Measurements from ENCODE around the gene HSPA2. TPM values are rescaled to one million over a fixed set of nuclear protein-coding genes. Genes with fewer than 3 reads are reported as not detected.
"Not testable (repeated sequence)": the region's sequence is repeated elsewhere in the genome, so short reads cannot be mapped to it uniquely, and the experiment has no call there.

HSPA2 gene
- total and polyA plus RNA-seq, 9 donors = 5.1 to 49.7 (median 8.9) TPM

DNA sequence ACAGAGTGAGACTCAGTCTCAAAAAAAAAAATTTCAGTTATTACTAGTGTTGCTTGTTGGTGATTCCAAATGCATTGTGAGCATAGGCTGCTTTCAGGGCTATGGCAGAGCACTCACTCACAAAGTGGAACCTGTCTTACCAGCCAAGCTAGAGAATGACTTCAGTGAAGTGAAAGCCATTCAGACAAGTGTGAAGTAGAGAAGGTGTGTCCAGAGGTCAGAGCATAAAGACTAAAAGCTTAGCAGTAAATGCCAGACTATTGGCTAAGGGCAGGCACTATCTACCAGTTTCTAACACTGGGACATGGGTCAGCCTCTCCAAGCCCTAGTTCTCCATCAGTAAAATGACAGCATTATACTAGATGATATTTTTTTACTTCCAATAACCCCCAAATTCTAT, 21.9 kb downstream of the HSPA2 start:
- no peak for TF ChIP-seq EP300 (IDR thresholded peaks at IDR 0.05)
- TF ChIP-seq POLR2A (IDR thresholded peaks at IDR 0.05) = no peak
- TF ChIP-seq, protein P1, sequence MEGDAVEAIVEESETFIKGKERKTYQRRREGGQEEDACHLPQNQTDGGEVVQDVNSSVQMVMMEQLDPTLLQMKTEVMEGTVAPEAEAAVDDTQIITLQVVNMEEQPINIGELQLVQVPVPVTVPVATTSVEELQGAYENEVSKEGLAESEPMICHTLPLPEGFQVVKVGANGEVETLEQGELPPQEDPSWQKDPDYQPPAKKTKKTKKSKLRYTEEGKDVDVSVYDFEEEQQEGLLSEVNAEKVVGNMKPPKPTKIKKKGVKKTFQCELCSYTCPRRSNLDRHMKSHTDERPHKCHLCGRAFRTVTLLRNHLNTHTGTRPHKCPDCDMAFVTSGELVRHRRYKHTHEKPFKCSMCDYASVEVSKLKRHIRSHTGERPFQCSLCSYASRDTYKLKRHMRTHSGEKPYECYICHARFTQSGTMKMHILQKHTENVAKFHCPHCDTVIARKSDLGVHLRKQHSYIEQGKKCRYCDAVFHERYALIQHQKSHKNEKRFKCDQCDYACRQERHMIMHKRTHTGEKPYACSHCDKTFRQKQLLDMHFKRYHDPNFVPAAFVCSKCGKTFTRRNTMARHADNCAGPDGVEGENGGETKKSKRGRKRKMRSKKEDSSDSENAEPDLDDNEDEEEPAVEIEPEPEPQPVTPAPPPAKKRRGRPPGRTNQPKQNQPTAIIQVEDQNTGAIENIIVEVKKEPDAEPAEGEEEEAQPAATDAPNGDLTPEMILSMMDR (IDR thresholded peaks at IDR 0.05) = no peak

DNA sequence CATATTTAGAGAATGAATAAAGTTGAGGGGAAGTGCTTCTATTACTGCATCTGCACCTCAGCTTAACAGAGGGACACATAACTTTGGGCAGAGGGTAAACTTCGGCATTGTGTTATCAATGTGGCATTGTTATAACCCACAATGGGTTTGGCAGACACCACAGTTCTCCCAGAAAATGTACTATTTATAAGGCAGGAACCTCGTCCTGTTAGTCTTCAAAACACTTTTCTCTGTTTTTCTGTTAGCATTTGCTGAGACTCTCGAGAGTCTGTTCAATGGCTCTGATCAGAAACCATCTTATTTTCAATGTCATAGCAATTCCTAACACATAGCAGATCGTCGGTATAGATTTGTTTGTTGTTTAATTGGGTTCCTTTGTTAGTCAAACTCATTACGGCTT, 23.2 kb downstream of the HSPA2 start:
- Histone ChIP-seq H3K36me3 (no peaks in the 10 kb centered on the region), H3K9me3 (no peaks in the 10 kb centered on the region), H3K4me3 (no peak overlapping the region), H3K4me1 (ENCODE audit: insufficient read depth) (no peaks in the 10 kb centered on the region), H3K27me3 (no peaks in the 10 kb centered on the region), H3K27ac (no peak overlapping the region)
- WGBS, 3 donors = 80 to 86% (median 83%) methylated on average over 6 of the region's 6 CpGs
- no peak for DNase-seq
- intact Hi-C loops (cut with DNase I) = no loop called here
- TF ChIP-seq EP300 (IDR thresholded peaks at IDR 0.05) = no peak
- TF ChIP-seq, protein P1 (IDR thresholded peaks at IDR 0.05) = no peak
- TF ChIP-seq POLR2A (IDR thresholded peaks at IDR 0.05) = no peak

More for the DNA sequence above, 21.9 kb downstream of the HSPA2 start:
- H3K27ac ChIP-seq = no peak overlapping the region
- DNase-seq = no peak
- H3K27me3 ChIP-seq = no peaks in the 10 kb centered on the region
- H3K4me3 ChIP-seq = no peak overlapping the region
- no peaks in the 10 kb centered on the region for H3K9me3 ChIP-seq
- intact Hi-C loops (cut with DNase I) = no loop called here
- no peaks in the 10 kb centered on the region for H3K4me1 ChIP-seq (ENCODE audit: insufficient read depth)
- H3K36me3 ChIP-seq = no peaks in the 10 kb centered on the region

DNA sequence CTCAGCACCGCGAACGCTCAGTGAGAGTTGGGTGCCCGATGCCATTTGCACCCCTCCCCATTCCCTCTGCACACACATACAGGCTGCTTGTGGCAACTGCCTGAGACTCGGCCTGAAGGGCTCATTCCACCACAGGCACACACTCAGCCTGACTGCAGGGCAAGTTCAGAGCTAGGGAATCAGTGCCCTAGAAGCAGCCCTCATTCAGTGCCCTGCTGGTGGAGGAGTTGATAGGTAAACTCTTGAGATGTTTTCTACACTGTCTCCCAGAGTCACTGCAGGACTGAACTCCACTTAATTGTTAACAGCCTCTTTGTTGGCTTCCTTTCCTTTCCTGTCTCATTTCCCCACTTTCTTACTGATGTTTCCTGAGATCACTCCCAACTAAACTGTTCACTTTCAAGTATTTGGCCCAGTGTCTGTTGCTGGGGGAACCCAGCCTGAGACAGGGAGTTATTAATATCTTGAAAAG, 26.1 kb downstream of the HSPA2 start:
- no peak overlapping the region for H3K27ac ChIP-seq
- no peaks in the 10 kb centered on the region for H3K27me3 ChIP-seq
- H3K4me3 ChIP-seq = no peak overlapping the region
- peaks cover 1% of the 10 kb centered on the region for H3K4me1 ChIP-seq (ENCODE audit: insufficient read depth)
- no peaks in the 10 kb centered on the region for H3K36me3 ChIP-seq
- intact Hi-C loops (cut with DNase I) = no loop called here
- H3K9me3 ChIP-seq = no peaks in the 10 kb centered on the region
- no peak for DNase-seq
- TF ChIP-seq, protein P1 (IDR thresholded peaks at IDR 0.05) = no peak
- no peak for TF ChIP-seq POLR2A (IDR thresholded peaks at IDR 0.05)
- TF ChIP-seq EP300 (IDR thresholded peaks at IDR 0.05) = no peak
- 82 to 94% (median 85%) methylated on average over 5 of the region's 5 CpGs for WGBS, 3 donors

DNA sequence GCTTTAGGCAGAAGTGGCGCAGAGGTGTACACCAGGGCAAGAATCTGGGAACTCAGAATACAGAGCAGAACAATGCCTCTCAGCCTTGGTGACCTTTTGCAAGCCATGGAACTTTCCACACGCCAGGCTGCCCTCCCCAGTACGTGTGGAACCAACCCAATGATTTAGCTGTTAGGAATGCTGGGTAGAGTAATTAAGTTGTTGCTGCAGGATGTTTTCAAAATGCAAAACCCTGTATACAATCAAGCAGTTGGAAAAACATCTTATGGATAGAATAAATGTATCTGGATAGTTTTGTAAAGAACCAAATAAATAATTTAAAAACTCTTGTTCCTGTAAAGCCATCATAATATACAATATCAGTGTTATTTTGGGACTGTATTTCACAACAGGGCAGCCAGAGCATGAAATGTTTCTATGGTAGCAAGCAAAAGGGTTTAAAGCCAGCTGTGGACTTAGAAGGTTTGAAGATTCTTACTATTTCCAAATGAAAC, 28.6 kb downstream of the HSPA2 start:
- intact Hi-C loops (cut with DNase I) = no loop called here
- no peaks in the 10 kb centered on the region for H3K27me3 ChIP-seq
- H3K27ac ChIP-seq = no peak overlapping the region
- no peak overlapping the region for H3K4me3 ChIP-seq
- TF ChIP-seq EP300 (IDR thresholded peaks at IDR 0.05) (no peak), POLR2A (IDR thresholded peaks at IDR 0.05) (no peak)
- TF ChIP-seq, protein P1 (IDR thresholded peaks at IDR 0.05) = no peak
- peaks cover 5% of the 10 kb centered on the region for H3K4me1 ChIP-seq (ENCODE audit: insufficient read depth)
- DNase-seq = peak; percentile 38 to 68 (median 50)
- WGBS, 3 donors = 20 to 27% (median 25%) methylated on average over 3 of the region's 3 CpGs
- H3K36me3 ChIP-seq = no peaks in the 10 kb centered on the region
- no peaks in the 10 kb centered on the region for H3K9me3 ChIP-seq

DNA sequence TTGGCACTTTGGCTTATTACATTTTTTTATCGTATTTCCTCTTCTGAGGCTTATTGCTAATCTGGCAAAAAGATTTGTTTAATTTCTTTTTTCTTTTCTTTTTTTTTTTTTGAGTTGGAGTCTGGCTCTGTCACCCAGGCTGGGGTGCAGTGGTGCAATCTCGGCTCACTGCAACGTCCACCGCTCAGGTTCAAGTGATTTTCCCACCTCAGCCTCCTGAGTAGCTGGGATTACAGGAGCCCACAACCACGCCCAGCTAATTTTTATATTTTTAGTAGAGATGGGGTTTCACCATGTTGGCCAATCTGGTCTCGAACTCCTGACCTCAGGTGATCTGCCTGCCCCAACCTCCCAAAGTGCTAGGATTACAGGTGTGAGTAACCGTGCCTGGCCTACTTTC, 29.1 kb downstream of the HSPA2 start:
- H3K9me3 ChIP-seq; H3K27me3 ChIP-seq; H3K36me3 ChIP-seq; H3K4me3 ChIP-seq; DNase-seq; H3K27ac ChIP-seq; intact Hi-C loops (cut with DNase I); H3K4me1 ChIP-seq (ENCODE audit: insufficient read depth): not testable (repeated sequence)
- WGBS, 3 donors = 40 to 65% (median 57%) methylated on average over 7 of the region's 7 CpGs
